Measurements from ENCODE around the gene ALOX12B.
A peak's percentile ranks its signal among the peaks of the same experiment; 100 is the strongest.

DNA sequence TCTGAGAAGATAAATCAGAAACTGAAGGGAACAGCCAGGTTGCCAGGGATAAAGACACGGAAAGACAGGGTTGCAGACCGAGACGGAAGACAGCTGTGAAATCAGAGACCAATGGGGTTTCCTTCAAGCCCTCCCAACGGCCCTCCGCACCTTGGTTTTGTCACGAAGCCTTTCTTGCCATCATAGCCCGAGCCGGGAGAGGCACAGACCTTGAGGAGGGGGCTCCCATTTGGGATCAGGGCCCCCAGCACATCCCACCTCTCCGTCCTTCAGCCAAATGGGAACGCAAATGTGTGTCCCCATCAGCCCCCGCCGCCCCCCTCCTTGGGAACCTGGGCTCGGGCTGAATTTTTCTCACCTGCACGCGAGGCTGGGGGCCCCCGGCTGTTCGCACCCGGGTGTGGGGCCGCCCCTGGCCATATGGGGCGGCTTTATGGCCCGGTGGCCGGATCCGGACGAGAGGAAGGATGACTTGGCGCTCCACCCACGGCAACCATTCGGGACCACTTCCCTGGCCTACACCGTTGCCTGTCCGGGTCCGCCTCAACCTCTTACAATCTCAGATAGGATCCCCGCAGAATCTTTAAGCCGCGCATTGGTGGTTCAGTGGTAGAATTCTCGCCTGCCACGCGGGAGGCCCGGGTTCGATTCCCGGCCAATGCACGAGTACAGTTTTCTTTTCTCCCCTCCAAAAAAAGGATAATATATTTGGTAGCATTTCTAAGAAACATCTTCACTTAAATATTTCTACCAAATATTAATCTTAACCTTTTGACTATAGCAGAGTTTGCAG is 37.8 kb upstream of the ALOX12B start:
- TF ChIP-seq, protein P1, sequence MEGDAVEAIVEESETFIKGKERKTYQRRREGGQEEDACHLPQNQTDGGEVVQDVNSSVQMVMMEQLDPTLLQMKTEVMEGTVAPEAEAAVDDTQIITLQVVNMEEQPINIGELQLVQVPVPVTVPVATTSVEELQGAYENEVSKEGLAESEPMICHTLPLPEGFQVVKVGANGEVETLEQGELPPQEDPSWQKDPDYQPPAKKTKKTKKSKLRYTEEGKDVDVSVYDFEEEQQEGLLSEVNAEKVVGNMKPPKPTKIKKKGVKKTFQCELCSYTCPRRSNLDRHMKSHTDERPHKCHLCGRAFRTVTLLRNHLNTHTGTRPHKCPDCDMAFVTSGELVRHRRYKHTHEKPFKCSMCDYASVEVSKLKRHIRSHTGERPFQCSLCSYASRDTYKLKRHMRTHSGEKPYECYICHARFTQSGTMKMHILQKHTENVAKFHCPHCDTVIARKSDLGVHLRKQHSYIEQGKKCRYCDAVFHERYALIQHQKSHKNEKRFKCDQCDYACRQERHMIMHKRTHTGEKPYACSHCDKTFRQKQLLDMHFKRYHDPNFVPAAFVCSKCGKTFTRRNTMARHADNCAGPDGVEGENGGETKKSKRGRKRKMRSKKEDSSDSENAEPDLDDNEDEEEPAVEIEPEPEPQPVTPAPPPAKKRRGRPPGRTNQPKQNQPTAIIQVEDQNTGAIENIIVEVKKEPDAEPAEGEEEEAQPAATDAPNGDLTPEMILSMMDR (conservative IDR thresholded peaks at IDR 0.05; ENCODE audit: low read depth in 2 of 2): no peak
- TF ChIP-seq POLR2AphosphoS5 (IDR thresholded peaks at IDR 0.05; ENCODE audit: low read depth): no peak
- TF ChIP-seq, protein P2, sequence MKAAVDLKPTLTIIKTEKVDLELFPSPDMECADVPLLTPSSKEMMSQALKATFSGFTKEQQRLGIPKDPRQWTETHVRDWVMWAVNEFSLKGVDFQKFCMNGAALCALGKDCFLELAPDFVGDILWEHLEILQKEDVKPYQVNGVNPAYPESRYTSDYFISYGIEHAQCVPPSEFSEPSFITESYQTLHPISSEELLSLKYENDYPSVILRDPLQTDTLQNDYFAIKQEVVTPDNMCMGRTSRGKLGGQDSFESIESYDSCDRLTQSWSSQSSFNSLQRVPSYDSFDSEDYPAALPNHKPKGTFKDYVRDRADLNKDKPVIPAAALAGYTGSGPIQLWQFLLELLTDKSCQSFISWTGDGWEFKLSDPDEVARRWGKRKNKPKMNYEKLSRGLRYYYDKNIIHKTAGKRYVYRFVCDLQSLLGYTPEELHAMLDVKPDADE (IDR thresholded peaks at IDR 0.05): no peak; the same call in 1 of the 2 replicates
- TF ChIP-seq, protein P3, sequence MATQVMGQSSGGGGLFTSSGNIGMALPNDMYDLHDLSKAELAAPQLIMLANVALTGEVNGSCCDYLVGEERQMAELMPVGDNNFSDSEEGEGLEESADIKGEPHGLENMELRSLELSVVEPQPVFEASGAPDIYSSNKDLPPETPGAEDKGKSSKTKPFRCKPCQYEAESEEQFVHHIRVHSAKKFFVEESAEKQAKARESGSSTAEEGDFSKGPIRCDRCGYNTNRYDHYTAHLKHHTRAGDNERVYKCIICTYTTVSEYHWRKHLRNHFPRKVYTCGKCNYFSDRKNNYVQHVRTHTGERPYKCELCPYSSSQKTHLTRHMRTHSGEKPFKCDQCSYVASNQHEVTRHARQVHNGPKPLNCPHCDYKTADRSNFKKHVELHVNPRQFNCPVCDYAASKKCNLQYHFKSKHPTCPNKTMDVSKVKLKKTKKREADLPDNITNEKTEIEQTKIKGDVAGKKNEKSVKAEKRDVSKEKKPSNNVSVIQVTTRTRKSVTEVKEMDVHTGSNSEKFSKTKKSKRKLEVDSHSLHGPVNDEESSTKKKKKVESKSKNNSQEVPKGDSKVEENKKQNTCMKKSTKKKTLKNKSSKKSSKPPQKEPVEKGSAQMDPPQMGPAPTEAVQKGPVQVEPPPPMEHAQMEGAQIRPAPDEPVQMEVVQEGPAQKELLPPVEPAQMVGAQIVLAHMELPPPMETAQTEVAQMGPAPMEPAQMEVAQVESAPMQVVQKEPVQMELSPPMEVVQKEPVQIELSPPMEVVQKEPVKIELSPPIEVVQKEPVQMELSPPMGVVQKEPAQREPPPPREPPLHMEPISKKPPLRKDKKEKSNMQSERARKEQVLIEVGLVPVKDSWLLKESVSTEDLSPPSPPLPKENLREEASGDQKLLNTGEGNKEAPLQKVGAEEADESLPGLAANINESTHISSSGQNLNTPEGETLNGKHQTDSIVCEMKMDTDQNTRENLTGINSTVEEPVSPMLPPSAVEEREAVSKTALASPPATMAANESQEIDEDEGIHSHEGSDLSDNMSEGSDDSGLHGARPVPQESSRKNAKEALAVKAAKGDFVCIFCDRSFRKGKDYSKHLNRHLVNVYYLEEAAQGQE (IDR thresholded peaks at IDR 0.05; ENCODE audit: unreplicated experiment): no peak
- TF ChIP-seq EZH2 (IDR thresholded peaks at IDR 0.05; ENCODE audit: low read depth, unreplicated experiment): peak; percentile 25
- TF ChIP-seq ZNF331 (CRISPR knock-in tag; IDR thresholded peaks at IDR 0.05; ENCODE audit: low read depth): no peak
- TF ChIP-seq CREB1 (CRISPR knock-in tag; IDR thresholded peaks at IDR 0.05; ENCODE audit: low read depth): no peak; the same call in 1 of the 2 replicates
- no peak for TF ChIP-seq ZNF114 (CRISPR knock-in tag; IDR thresholded peaks at IDR 0.05)
- TF ChIP-seq EZH2phosphoT487 (IDR thresholded peaks at IDR 0.05; ENCODE audit: unreplicated experiment): no peak
- TF ChIP-seq JUNB (IDR thresholded peaks at IDR 0.05; ENCODE audit: unreplicated experiment): no peak
- TF ChIP-seq STAT1 (IDR thresholded peaks at IDR 0.05; ENCODE audit: unreplicated experiment): no peak
- no peak for TF ChIP-seq NANOG (IDR thresholded peaks at IDR 0.05; ENCODE audit: borderline replicate concordance)
- TF ChIP-seq, protein P4, sequence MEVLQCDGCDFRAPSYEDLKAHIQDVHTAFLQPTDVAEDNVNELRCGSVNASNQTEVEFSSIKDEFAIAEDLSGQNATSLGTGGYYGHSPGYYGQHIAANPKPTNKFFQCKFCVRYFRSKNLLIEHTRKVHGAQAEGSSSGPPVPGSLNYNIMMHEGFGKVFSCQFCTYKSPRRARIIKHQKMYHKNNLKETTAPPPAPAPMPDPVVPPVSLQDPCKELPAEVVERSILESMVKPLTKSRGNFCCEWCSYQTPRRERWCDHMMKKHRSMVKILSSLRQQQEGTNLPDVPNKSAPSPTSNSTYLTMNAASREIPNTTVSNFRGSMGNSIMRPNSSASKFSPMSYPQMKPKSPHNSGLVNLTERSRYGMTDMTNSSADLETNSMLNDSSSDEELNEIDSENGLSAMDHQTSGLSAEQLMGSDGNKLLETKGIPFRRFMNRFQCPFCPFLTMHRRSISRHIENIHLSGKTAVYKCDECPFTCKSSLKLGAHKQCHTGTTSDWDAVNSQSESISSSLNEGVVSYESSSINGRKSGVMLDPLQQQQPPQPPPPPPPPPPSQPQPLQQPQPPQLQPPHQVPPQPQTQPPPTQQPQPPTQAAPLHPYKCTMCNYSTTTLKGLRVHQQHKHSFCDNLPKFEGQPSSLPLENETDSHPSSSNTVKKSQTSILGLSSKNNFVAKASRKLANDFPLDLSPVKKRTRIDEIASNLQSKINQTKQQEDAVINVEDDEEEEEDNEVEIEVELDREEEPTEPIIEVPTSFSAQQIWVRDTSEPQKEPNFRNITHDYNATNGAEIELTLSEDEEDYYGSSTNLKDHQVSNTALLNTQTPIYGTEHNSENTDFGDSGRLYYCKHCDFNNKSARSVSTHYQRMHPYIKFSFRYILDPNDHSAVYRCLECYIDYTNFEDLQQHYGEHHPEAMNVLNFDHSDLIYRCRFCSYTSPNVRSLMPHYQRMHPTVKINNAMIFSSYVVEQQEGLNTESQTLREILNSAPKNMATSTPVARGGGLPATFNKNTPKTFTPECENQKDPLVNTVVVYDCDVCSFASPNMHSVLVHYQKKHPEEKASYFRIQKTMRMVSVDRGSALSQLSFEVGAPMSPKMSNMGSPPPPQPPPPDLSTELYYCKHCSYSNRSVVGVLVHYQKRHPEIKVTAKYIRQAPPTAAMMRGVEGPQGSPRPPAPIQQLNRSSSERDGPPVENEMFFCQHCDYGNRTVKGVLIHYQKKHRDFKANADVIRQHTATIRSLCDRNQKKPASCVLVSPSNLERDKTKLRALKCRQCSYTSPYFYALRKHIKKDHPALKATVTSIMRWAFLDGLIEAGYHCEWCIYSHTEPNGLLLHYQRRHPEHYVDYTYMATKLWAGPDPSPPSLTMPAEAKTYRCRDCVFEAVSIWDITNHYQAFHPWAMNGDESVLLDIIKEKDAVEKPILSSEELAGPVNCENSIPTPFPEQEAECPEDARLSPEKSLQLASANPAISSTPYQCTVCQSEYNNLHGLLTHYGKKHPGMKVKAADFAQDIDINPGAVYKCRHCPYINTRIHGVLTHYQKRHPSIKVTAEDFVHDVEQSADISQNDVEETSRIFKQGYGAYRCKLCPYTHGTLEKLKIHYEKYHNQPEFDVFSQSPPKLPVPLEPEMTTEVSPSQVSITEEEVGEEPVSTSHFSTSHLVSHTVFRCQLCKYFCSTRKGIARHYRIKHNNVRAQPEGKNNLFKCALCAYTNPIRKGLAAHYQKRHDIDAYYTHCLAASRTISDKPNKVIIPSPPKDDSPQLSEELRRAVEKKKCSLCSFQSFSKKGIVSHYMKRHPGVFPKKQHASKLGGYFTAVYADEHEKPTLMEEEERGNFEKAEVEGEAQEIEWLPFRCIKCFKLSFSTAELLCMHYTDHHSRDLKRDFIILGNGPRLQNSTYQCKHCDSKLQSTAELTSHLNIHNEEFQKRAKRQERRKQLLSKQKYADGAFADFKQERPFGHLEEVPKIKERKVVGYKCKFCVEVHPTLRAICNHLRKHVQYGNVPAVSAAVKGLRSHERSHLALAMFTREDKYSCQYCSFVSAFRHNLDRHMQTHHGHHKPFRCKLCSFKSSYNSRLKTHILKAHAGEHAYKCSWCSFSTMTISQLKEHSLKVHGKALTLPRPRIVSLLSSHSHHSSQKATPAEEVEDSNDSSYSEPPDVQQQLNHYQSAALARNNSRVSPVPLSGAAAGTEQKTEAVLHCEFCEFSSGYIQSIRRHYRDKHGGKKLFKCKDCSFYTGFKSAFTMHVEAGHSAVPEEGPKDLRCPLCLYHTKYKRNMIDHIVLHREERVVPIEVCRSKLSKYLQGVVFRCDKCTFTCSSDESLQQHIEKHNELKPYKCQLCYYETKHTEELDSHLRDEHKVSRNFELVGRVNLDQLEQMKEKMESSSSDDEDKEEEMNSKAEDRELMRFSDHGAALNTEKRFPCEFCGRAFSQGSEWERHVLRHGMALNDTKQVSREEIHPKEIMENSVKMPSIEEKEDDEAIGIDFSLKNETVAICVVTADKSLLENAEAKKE (CRISPR knock-in tag; IDR thresholded peaks at IDR 0.05): no peak

Data from GM23338 (cell line).